Activated naive CD4-positive, alpha-beta T cell treated with anti-CD3 and anti-CD28 coated beads, Interleukin-2, amount 50 U/mL, for 24 hours (primary cell): ENCODE data around the gene PDE6B.
"Not testable (repeated sequence)": the region's sequence is repeated elsewhere in the genome, so short reads cannot be mapped to it uniquely, and the experiment has no call there.

Experiments used
- H3K27ac Mint-ChIP-seq: one replicate; pipeline ENCODE4 v1.8.0; 2021; ENCODE audit warnings: mild to moderate bottlenecking, mixed read lengths
- H3K27me3 Mint-ChIP-seq: one replicate; pipeline ENCODE4 v1.8.0; 2021; ENCODE audit warnings: mixed read lengths
- H3K36me3 Mint-ChIP-seq: one replicate; pipeline ENCODE4 v1.8.0; 2021; ENCODE audit warnings: mixed read lengths
- H3K4me1 Mint-ChIP-seq: one replicate; pipeline ENCODE4 v1.8.0; 2021; ENCODE audit warnings: mixed read lengths
- H3K4me3 Mint-ChIP-seq: one replicate; pipeline ENCODE4 v1.8.0; 2021; ENCODE audit warnings: mild to moderate bottlenecking, mixed read lengths
- H3K9me3 Mint-ChIP-seq: one replicate; pipeline ENCODE4 v1.8.0; 2021; ENCODE audit warnings: mixed read lengths

Gene PDE6B

DNA sequence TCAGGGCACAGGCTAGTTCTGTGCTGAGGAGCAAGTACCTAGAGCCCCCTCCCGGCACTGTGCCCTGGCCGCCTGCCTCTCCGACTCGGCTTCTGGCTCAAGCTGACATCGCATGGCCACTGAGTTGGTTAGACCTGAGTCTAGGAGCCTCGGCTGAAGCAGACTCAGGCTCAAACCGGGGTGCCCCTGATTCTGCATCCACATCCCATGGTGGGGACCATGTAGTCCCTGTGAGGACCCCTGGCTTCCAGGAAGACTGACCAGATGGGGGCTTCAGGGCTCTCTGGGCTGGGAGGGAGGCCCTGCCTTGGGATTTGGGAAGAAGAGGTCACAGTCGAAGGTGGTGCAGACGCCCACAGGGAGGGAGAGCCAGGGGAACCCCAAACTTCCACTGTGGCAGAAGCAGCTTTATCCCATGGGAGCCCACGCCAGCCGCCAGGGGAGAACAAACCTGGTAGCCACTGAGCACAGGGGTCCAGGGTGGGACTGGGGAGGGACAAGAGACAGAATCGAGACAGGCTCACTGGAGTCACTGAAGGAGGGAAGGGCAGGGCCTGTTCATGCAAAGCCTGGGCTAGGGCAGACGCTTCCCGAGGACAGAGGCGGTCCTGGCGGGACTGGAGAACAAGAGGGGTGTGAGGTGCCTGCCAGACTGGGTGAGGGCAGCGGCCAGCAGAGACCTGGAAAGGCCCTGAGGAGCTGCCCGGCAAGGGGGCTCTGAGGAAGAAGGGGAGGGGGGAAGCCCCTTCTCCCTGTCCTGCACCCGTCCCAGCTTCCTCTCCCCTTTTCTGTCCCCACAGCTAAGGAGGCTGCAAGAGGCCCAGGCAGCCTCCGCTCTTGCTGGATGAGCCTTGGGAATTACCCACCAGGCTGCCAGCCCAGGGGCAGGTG is 1.1 kb downstream of the PDE6B start:
- Mint-ChIP-seq H3K4me1 (no peaks in the 10 kb centered on the region), H3K4me3 (no peak overlapping the region), H3K9me3 (no peaks in the 10 kb centered on the region), H3K36me3 (no peaks in the 10 kb centered on the region), H3K27me3 (peaks cover 5% of the 10 kb centered on the region), H3K27ac (no peak overlapping the region)

- Mint-ChIP-seq H3K36me3 (no peaks in the 10 kb centered on the region), H3K4me3 (no peak overlapping the region), H3K4me1 (no peaks in the 10 kb centered on the region), H3K27me3 (peaks cover 3% of the 10 kb centered on the region), H3K27ac (no peak overlapping the region), H3K9me3 (peaks cover 1% of the 10 kb centered on the region)
Observed at GRCh38 chr4:627347-628125, 2.2 kb downstream of the PDE6B start.

- no peaks in the 10 kb centered on the region for H3K4me1 Mint-ChIP-seq
- H3K27ac Mint-ChIP-seq: no peak overlapping the region
- H3K36me3 Mint-ChIP-seq: no peaks in the 10 kb centered on the region
- H3K9me3 Mint-ChIP-seq: peaks cover 4% of the 10 kb centered on the region
- H3K27me3 Mint-ChIP-seq: peaks cover 3% of the 10 kb centered on the region
- no peak overlapping the region for H3K4me3 Mint-ChIP-seq
Observed at GRCh38 chr4:628311-628741, 3.0 kb downstream of the PDE6B start.

- peaks cover 3% of the 10 kb centered on the region for H3K27me3 Mint-ChIP-seq
- H3K4me1 Mint-ChIP-seq: no peaks in the 10 kb centered on the region
Observed at GRCh38 chr4:628821-629635, 3.7 kb downstream of the PDE6B start.

DNA sequence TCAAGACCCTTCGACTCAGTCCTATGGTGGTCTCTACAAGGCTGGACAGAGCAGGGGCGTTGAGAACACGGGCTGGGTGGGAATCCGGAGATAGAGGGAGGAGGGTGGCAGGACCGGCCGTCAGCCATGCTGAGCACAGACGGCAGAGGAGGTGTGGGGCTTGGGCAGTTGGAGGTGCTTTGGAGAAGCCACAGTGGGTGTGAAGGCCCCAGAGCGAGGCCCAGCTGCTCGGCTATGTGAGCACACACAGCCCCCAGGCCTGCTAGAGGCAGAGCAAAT is 4.2 kb downstream of the PDE6B start:
- Mint-ChIP-seq H3K27me3 (no peaks in the 10 kb centered on the region), H3K36me3 (no peaks in the 10 kb centered on the region), H3K27ac (no peak overlapping the region), H3K4me1 (no peaks in the 10 kb centered on the region), H3K4me3 (no peak overlapping the region), H3K9me3 (peaks cover 4% of the 10 kb centered on the region)

More at GRCh38 chr4:628821-629635, 3.7 kb downstream of the PDE6B start:
- Mint-ChIP-seq H3K27ac (no peak overlapping the region), H3K36me3 (no peaks in the 10 kb centered on the region), H3K4me3 (no peak overlapping the region), H3K9me3 (peaks cover 4% of the 10 kb centered on the region)

DNA sequence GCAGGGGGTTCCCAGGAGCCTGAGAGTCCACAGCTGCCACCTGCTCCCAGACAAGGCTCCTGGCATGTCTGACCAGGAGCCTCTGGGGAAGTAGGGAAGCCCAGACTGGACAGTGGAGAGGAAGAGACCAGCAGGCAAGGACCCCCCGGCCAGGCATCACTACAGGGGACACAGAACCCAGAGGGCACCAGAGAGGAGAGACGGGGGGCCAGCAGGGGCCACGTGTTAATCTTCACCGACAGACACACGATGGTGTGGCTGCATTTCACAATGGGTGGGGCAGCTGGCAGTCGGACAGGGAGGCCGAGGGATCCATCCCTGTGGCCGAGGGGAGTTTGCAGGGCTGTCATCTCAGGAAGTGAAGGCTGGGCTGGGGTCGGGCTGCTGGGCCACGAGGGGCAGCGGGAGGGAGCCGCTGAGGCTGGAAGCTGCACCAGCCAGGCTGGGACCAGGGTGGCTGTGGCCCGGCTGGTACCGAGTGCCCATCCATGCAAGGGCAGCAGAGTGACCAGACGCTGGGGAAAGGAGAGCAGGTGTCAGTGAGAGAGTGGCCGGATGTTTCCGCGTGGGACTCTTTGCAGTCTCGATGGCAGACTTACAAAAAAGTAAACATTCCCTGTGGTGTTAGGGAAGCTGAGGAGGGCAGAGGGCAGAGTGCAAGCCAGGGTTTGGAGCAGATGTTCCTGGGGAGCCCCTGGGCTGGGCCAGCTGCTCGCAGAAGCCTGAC is 4.7 kb downstream of the PDE6B start:
- peaks cover 4% of the 10 kb centered on the region for H3K9me3 Mint-ChIP-seq
- no peaks in the 10 kb centered on the region for H3K36me3 Mint-ChIP-seq
- H3K27ac Mint-ChIP-seq: no peak overlapping the region
- H3K4me1 Mint-ChIP-seq: no peaks in the 10 kb centered on the region
- no peaks in the 10 kb centered on the region for H3K27me3 Mint-ChIP-seq
- no peak overlapping the region for H3K4me3 Mint-ChIP-seq

GRCh38 chr4:630656-631055 is 5.3 kb downstream of the PDE6B start:
- Mint-ChIP-seq H3K27me3 (no peaks in the 10 kb centered on the region), H3K4me1 (no peaks in the 10 kb centered on the region), H3K27ac (no peak overlapping the region), H3K9me3 (peaks cover 4% of the 10 kb centered on the region), H3K36me3 (no peaks in the 10 kb centered on the region), H3K4me3 (no peak overlapping the region)

DNA sequence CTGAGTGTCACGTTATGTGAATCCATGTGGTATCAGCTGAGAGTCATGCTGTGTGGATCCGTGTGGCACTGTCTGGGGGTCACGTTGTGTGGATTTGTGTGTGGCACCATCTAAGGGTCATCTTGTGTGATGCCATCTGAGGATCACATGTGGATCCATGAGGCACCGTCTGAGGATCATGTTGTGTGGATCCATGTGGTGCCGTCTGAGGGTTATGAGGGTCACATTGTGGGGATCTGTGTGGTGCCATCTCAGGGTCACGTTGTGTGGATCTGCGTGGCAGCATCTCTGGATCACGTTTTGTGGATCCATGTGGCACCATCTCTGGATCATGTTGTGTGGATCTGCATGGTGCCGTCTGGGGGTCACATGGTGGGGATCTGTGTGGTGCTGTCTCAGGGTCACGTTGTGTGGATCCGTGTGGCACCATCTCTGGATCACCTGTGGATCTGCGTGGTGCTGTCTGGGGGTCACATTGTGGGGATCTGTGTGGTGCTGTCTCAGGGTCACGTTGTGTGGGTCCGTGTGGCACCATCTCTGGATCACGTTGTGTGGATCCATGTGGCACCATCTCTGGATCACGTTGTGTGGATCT is 6.9 kb downstream of the PDE6B start:
- H3K9me3 Mint-ChIP-seq: peaks cover 4% of the 10 kb centered on the region
- H3K27me3 Mint-ChIP-seq: no peaks in the 10 kb centered on the region
- H3K27ac Mint-ChIP-seq: no peak overlapping the region
- no peak overlapping the region for H3K4me3 Mint-ChIP-seq
- H3K36me3 Mint-ChIP-seq: no peaks in the 10 kb centered on the region
- no peaks in the 10 kb centered on the region for H3K4me1 Mint-ChIP-seq

- H3K4me3 Mint-ChIP-seq: no peak overlapping the region
- no peaks in the 10 kb centered on the region for H3K4me1 Mint-ChIP-seq
- H3K27me3 Mint-ChIP-seq: no peaks in the 10 kb centered on the region
- H3K36me3 Mint-ChIP-seq: no peaks in the 10 kb centered on the region
- peaks cover 4% of the 10 kb centered on the region for H3K9me3 Mint-ChIP-seq
- H3K27ac Mint-ChIP-seq: no peak overlapping the region
Observed at GRCh38 chr4:632926-633325, 7.6 kb downstream of the PDE6B start.

GRCh38 chr4:633406-633805 is 8.0 kb downstream of the PDE6B start:
- no peaks in the 10 kb centered on the region for H3K4me1 Mint-ChIP-seq
- H3K27me3 Mint-ChIP-seq: peaks cover 1% of the 10 kb centered on the region
- no peaks in the 10 kb centered on the region for H3K36me3 Mint-ChIP-seq
- no peak overlapping the region for H3K27ac Mint-ChIP-seq
- no peak overlapping the region for H3K4me3 Mint-ChIP-seq
- peaks cover 4% of the 10 kb centered on the region for H3K9me3 Mint-ChIP-seq

DNA sequence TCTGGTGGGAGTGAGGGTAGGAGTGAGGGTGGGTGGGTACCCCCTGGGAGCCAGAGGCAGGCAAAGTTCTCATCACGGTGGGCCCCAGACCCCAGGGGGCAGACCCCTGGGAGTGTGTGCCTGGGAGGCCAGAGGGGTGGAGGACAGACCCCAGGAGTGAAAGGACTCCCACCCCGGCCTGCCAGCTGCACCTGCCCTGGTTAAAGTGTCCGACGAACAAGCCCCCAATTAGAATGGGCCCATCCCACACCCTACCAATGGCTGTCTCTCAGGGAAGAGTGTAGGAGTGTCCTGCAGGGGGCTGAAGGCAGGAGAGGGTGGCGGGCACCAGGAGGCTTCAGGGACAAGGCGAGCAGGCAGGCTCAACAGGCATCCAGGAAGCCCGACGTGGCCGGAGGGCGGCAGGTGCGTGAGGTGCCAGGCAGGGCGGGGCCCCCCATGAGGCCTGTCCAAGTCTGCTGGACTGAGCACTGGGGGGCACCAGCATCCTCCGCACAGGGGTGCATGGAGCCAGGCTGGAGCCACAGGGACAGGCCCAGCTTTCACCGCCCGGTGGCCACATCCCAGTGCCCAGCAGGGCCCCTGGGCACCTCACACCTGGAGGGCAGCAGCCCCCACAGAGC is 8.7 kb downstream of the PDE6B start:
- no peaks in the 10 kb centered on the region for H3K36me3 Mint-ChIP-seq
- H3K27ac Mint-ChIP-seq: no peak overlapping the region
- no peak overlapping the region for H3K4me3 Mint-ChIP-seq
- H3K9me3 Mint-ChIP-seq: peaks cover 4% of the 10 kb centered on the region
- H3K4me1 Mint-ChIP-seq: no peaks in the 10 kb centered on the region
- peaks cover 5% of the 10 kb centered on the region for H3K27me3 Mint-ChIP-seq

DNA sequence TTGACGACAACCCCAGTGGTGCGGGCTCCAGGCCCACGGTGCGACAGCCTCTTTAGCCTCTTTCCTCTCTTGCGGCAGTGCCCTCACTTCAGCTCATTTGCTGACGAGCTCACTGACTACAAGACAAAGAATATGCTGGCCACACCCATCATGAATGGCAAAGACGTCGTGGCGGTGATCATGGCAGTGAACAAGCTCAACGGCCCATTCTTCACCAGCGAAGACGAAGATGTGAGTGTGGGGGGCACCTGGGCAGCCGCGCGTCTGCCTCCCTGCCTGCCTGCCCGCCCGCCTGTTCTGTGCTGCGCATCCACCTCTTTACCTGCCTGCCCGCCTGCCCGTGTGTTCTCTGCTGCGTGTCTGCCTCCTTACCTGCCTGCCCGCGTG is 9.2 kb downstream of the PDE6B start:
- Mint-ChIP-seq H3K4me1 (no peaks in the 10 kb centered on the region), H3K9me3 (peaks cover 4% of the 10 kb centered on the region), H3K27me3 (peaks cover 7% of the 10 kb centered on the region), H3K36me3 (no peaks in the 10 kb centered on the region), H3K27ac (no peak overlapping the region), H3K4me3 (no peak overlapping the region)

DNA sequence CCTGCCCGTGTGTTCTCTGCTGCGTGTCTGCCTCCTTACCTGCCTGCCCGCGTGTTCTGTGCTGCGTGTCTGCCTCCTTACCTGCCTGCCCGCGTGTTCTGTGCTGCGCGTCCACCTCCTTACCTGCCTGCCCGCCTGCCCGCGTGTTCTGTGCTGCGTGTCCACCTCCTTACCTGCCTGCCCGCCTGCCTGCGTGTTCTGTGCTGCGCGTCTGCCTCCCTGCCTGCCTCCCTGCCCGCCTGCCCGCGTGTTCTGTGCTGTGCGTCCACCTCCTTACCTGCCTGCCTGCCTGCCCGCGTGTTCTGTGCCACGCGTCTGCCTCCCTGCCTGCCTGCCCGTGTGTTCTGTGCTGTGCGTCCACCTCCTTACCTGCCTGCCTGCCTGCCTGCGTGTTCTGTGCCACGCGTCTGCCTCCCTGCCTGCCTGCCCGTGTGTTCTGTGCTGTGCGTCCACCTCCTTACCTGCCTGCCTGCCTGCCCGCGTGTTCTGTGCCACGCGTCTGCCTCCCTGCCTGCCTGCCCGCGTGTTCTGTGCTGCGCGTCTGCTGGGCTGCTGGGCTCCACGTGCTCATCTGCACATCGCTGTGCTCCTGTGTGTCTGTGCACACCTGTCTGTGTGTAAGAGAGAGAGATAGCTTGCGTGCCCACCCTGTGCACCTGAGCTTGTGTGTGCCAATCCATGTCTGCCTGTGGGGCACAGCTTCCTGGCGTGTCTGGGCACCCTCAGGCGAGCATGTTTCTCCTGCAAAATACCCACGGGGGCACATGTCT is 9.9 kb downstream of the PDE6B start:
- not testable (repeated sequence) for H3K27me3 Mint-ChIP-seq, H3K27ac Mint-ChIP-seq, H3K4me3 Mint-ChIP-seq, H3K4me1 Mint-ChIP-seq, H3K9me3 Mint-ChIP-seq, H3K36me3 Mint-ChIP-seq
